NCI-H2107 treated with DMSO at 0.1 percent for 48 hours (cell line): ENCODE data around the gene GPD1L.
"Not testable (repeated sequence)": the region's sequence is repeated elsewhere in the genome, so short reads cannot be mapped to it uniquely, and the experiment has no call there.

Experiments used
- DNase-seq: peaks from one replicate; lab custom pipeline; 2025; ENCODE audit not compliant: unreplicated experiment; lab: John Stamatoyannopoulos, UW

Gene GPD1L

GRCh38 chr3:32106132-32106928, at the start of gene GPD1L:
Gene GPD1L, plus strand, starts transcription at chr3:32106620. Its CDS starts 92 bp downstream, at chr3:32106712.
- DNase-seq, result peak; percentile 36

GRCh38 chr3:32058465-32058864, 48.0 kb upstream of the GPD1L start:
- not testable (repeated sequence) for DNase-seq

GRCh38 chr3:32062950-32063582, 43.4 kb upstream of the GPD1L start:
- no peak for DNase-seq

GRCh38 chr3:32066686-32067085, 39.7 kb upstream of the GPD1L start:
- no peak for DNase-seq

- DNase-seq, result not testable (repeated sequence)
These were observed 32.2 kb upstream of the GPD1L start for GRCh38 chr3:32074194-32074593.

- DNase-seq, result no peak
These were observed 29.9 kb upstream of the GPD1L start for GRCh38 chr3:32076566-32076965.

- DNase-seq, result peak; percentile 43
These were observed 28.9 kb upstream of the GPD1L start for GRCh38 chr3:32077260-32078084.

GRCh38 chr3:32078085-32078634, 28.3 kb upstream of the GPD1L start:
- DNase-seq, result no peak

GRCh38 chr3:32078864-32079263, 27.6 kb upstream of the GPD1L start:
- no peak for DNase-seq

- DNase-seq, result no peak
These were observed 23.7 kb upstream of the GPD1L start for GRCh38 chr3:32082721-32083120.

- DNase-seq, result no peak
These were observed 22.6 kb upstream of the GPD1L start for GRCh38 chr3:32083702-32084270.

- no peak for DNase-seq
These were observed 21.6 kb upstream of the GPD1L start for GRCh38 chr3:32084870-32085269.

GRCh38 chr3:32086464-32086863, 20.0 kb upstream of the GPD1L start:
- DNase-seq, result no peak

GRCh38 chr3:32089476-32089875, 16.9 kb upstream of the GPD1L start:
- DNase-seq, result no peak

GRCh38 chr3:32093204-32093603, 13.2 kb upstream of the GPD1L start:
- DNase-seq, result no peak

- DNase-seq, result no peak
These were observed 11.0 kb upstream of the GPD1L start for GRCh38 chr3:32095431-32095830.

GRCh38 chr3:32097768-32098167, 8.7 kb upstream of the GPD1L start:
- DNase-seq, result no peak

- no peak for DNase-seq
These were observed 7.9 kb upstream of the GPD1L start for GRCh38 chr3:32098528-32098927.

- DNase-seq, result no peak
These were observed 6.0 kb upstream of the GPD1L start for GRCh38 chr3:32100465-32100864.

- DNase-seq, result no peak
These were observed 4.1 kb upstream of the GPD1L start for GRCh38 chr3:32102289-32102688.

GRCh38 chr3:32104492-32104891, 1.9 kb upstream of the GPD1L start:
- no peak for DNase-seq
